Keratinocyte (primary cell): ENCODE data around the gene FAM117A. TPM values are rescaled to one million over a fixed set of nuclear protein-coding genes. Genes with fewer than 3 reads are reported as not detected.

Experiments used
- DNase-seq: peaks from one replicate; pipeline ENCODE4 v3.0.0-alpha.2; 2011; ENCODE audit warnings: low read depth, missing footprints, low spot score
- FAIRE-seq: peaks from 2 replicates; lab custom pipeline; 2011; peaks lifted over from hg19 to GRCh38; lab: Jason Lieb, UNC
- H2AFZ ChIP-seq: 2 replicates; pipeline ENCODE4 v1.6.0; 2012; ENCODE audit warnings: low read length, control low read depth, inconsistent platforms; ENCODE audit not compliant: control insufficient read depth
- H3K27ac ChIP-seq: 2 replicates; pipeline ENCODE4 v1.5.1; 2011; ENCODE audit warnings: low read length; ENCODE audit not compliant: control insufficient read depth, insufficient read depth
- H3K27me3 ChIP-seq: 3 replicates; pipeline ENCODE4 v1.6.0; 2011; ENCODE audit warnings: low read length; ENCODE audit not compliant: control insufficient read depth, insufficient read depth; ENCODE audit errors: extremely low read depth
- H3K36me3 ChIP-seq, 2 experiments: 2 replicates in 1 of 2; 3 replicates in 1 of 2; pipeline ENCODE4 v1.5.1; 2011; ENCODE audit warnings: low read length in 2 of 2, mild to moderate bottlenecking in 1 of 2; ENCODE audit not compliant: control insufficient read depth in 2 of 2, insufficient read depth in 2 of 2; ENCODE audit errors: extremely low read depth in 1 of 2
- H3K4me1 ChIP-seq: 3 replicates; pipeline ENCODE4 v1.5.1; 2011; ENCODE audit warnings: low read length; ENCODE audit not compliant: control insufficient read depth, insufficient read depth; ENCODE audit errors: extremely low read depth
- H3K4me2 ChIP-seq: 3 replicates; pipeline ENCODE4 v1.6.0; 2011; ENCODE audit warnings: low read depth, low read length; ENCODE audit not compliant: control insufficient read depth, insufficient read depth; ENCODE audit errors: extremely low read depth
- H3K4me3 ChIP-seq, 3 experiments: fragments of 200-600 bp in 1 of 3; sonication (generic) in 1 of 3; 2 replicates in 2 of 3; 3 replicates in 1 of 3; pipeline ENCODE4 v1.5.1; 2011 to 2016; ENCODE audit warnings: low read length in 3 of 3, mild to moderate bottlenecking in 3 of 3, control low read depth in 2 of 3, inconsistent platforms in 1 of 3, low read depth in 1 of 3, mixed read lengths in 1 of 3, mixed run types in 1 of 3, moderate library complexity in 1 of 3; ENCODE audit not compliant: control insufficient read depth in 2 of 3, insufficient read depth in 2 of 3; ENCODE audit errors: extremely low read depth in 1 of 3
- H3K79me2 ChIP-seq: 2 replicates; pipeline ENCODE4 v1.6.0; 2012; ENCODE audit warnings: low read length; ENCODE audit not compliant: control insufficient read depth, insufficient read depth
- H3K9ac ChIP-seq: 3 replicates; pipeline ENCODE4 v1.6.0; 2011; ENCODE audit warnings: low read length; ENCODE audit not compliant: control insufficient read depth, insufficient read depth; ENCODE audit errors: extremely low read depth
- H3K9me1 ChIP-seq: 3 replicates; pipeline ENCODE4 v1.6.0; 2011; ENCODE audit warnings: low read length; ENCODE audit not compliant: control insufficient read depth, insufficient read depth; ENCODE audit errors: extremely low read depth
- H3K9me3 ChIP-seq: 2 replicates; pipeline ENCODE4 v1.5.1; 2012; ENCODE audit warnings: low read depth, low read length; ENCODE audit not compliant: control insufficient read depth
- H4K20me1 ChIP-seq: 3 replicates; pipeline ENCODE4 v1.6.0; 2011; ENCODE audit warnings: low read length; ENCODE audit not compliant: control insufficient read depth, insufficient read depth; ENCODE audit errors: extremely low read depth
- EZH2 ChIP-seq: IDR thresholded peaks from one replicate; pipeline ENCODE4 v1.6.1; 2012; ENCODE audit warnings: inconsistent platforms, mild to moderate bottlenecking, low read length, moderate library complexity
- dilution Hi-C: fragments of 300-500 bp; cut with MboI; formaldehyde crosslinking; loops from one replicate; pipeline ENCODE4 v1.7.0; 2020; ENCODE audit warnings: low sequenced_read_pairs; ENCODE audit not compliant: extremely low pct_ligation_motif_present
- polyA plus RNA-seq, 5 experiments: library from polyadenylated mRNA; depleted of rRNA in 3 of 5; stranded (reverse) in 3 of 5; stranded (forward) in 1 of 5; unstranded in 1 of 5; fragments of >200 nt; gene quantifications; 1 replicate in 1 of 5; 2 replicates in 3 of 5; 3 replicates in 1 of 5; pipeline versions ENCODE4 v1.2.1 to v1.2.3, GENCODE V29; 2011 to 2012; ENCODE audit warnings: missing spikeins in 2 of 5, low read depth in 1 of 5, low replicate concordance in 1 of 5
- TF ChIP-seq, protein P1 (sequence below), 3 experiments: IDR thresholded peaks in 1 of 3; conservative IDR thresholded peaks in 1 of 3; optimal IDR thresholded peaks in 1 of 3; 2 replicates in 2 of 3; 3 replicates in 1 of 3; pipeline versions ENCODE3 to v1.5.1; 2011; ENCODE audit warnings: low read length in 3 of 3, mild to moderate bottlenecking in 3 of 3, moderate library complexity in 2 of 3, control low read depth in 1 of 3, inconsistent platforms in 1 of 3; ENCODE audit not compliant: insufficient read depth in 2 of 3; ENCODE audit errors: extremely low read depth in 1 of 3

Gene FAM117A
- polyA plus RNA-seq, 1 donor (not counting 4 experiments of a cell fraction or from before 2014, with no cell fraction given) = 4.7 TPM

DNA sequence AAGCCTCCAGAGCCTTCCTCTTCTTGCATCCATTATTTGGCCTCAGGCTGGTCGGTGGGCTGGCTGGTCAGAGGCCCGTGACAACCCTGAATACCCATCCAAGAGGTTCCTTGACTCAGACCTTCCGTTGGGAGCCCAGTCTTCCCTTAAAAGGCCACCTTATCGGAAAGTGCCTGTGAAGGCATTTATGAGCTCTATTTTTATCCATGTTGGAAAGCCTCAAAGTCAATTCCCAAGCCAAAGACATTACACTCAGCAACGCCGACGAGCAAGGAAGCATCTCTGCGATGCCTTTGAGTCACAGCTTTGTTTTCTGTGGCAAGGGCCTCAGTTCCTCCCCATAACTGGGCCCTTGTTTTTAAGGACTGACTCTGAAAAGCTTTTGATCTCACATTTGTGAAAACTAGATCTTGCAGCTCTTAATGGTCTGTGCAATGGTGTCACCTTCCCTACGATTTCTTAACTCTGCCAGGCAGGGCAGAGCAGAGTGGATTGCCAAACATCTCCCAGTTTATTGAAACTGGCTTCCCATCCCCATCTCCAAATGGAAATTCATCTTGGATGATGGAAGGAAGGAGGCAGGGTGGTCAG lies 72.8 kb downstream of the FAM117A start:
- Histone ChIP-seq H3K27me3 (peaks cover 5% of the 10 kb centered on the region), H3K79me2 (no peaks in the 10 kb centered on the region), H2AFZ (no peak overlapping the region), H3K9me3 (no peaks in the 10 kb centered on the region), H3K4me1 (no peaks in the 10 kb centered on the region), H3K36me3 (no peaks in the 10 kb centered on the region), H3K27ac (no peak overlapping the region), H3K9ac (no peak overlapping the region), H3K4me3 (no peak overlapping the region), H3K9me1 (no peaks in the 10 kb centered on the region), H3K4me2 (no peak overlapping the region), H4K20me1 (no peaks in the 10 kb centered on the region)
- no peak for TF ChIP-seq EZH2
- TF ChIP-seq, protein P1, sequence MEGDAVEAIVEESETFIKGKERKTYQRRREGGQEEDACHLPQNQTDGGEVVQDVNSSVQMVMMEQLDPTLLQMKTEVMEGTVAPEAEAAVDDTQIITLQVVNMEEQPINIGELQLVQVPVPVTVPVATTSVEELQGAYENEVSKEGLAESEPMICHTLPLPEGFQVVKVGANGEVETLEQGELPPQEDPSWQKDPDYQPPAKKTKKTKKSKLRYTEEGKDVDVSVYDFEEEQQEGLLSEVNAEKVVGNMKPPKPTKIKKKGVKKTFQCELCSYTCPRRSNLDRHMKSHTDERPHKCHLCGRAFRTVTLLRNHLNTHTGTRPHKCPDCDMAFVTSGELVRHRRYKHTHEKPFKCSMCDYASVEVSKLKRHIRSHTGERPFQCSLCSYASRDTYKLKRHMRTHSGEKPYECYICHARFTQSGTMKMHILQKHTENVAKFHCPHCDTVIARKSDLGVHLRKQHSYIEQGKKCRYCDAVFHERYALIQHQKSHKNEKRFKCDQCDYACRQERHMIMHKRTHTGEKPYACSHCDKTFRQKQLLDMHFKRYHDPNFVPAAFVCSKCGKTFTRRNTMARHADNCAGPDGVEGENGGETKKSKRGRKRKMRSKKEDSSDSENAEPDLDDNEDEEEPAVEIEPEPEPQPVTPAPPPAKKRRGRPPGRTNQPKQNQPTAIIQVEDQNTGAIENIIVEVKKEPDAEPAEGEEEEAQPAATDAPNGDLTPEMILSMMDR (optimal IDR thresholded peaks at IDR 0.05 in 1 of 3, IDR thresholded peaks at IDR 0.05 in 1 of 3, conservative IDR thresholded peaks at IDR 0.05 in 1 of 3; ENCODE audit: extremely low read depth in 1 of 3, insufficient read depth in 2 of 3, low read length in 3 of 3) = no peak
- dilution Hi-C loops = no loop called here
- FAIRE-seq (no peak), DNase-seq (no peak)

DNA sequence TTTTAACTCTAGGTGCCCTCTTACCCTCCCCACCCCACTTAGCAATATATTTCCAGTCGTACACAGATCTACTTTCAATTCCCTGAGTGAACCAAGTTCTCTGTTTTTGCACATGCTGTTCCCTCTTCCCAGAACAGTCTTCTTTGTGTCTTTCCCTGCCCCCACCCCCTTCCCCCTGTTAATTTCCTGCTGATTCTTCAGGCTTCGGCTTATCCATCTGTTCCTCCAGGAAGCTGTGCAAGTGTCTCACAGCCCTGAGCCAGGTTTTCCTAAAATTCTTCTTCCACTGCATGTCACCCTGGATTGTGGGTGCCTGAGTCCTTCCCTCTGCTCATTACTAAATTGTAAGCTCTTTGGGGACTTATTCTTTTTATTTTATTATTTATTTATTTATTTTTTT lies 73.7 kb downstream of the FAM117A start:
- H3K9ac ChIP-seq = no peak overlapping the region
- dilution Hi-C loops = no loop called here
- H3K79me2 ChIP-seq = no peaks in the 10 kb centered on the region
- TF ChIP-seq, protein P1 (optimal IDR thresholded peaks at IDR 0.05 in 1 of 3, IDR thresholded peaks at IDR 0.05 in 1 of 3, conservative IDR thresholded peaks at IDR 0.05 in 1 of 3; ENCODE audit: extremely low read depth in 1 of 3, insufficient read depth in 2 of 3, low read length in 3 of 3) = no peak
- TF ChIP-seq EZH2 = no peak
- no peaks in the 10 kb centered on the region for H3K4me1 ChIP-seq
- no peaks in the 10 kb centered on the region for H3K9me1 ChIP-seq
- peaks cover 5% of the 10 kb centered on the region for H3K27me3 ChIP-seq
- no peak overlapping the region for H3K27ac ChIP-seq
- H3K36me3 ChIP-seq = no peaks in the 10 kb centered on the region
- DNase-seq (no peak), FAIRE-seq (no peak)
- H4K20me1 ChIP-seq = no peaks in the 10 kb centered on the region
- H3K9me3 ChIP-seq = no peaks in the 10 kb centered on the region
- H2AFZ ChIP-seq = no peak overlapping the region
- H3K4me3 ChIP-seq = no peak overlapping the region
- H3K4me2 ChIP-seq = no peak overlapping the region
